HepG2 (cell line): ENCODE results near the gene PPP1R16B.

Source experiments
- CHCHD3 ChIP-seq: sonication (generic); formaldehyde crosslinking; IDR thresholded peaks from 2 replicates; pipeline ENCODE4 v1.8.0; 2022; ENCODE audit warnings: mild to moderate bottlenecking, missing genetic modification reagents, moderate library complexity
- MLX ChIP-seq: IDR thresholded peaks from 2 replicates; pipeline ENCODE4 v1.6.1; 2016
- RAD51 ChIP-seq: fragments of 450-650 bp; IDR thresholded peaks from 2 replicates; pipeline ENCODE4 v1.6.1; 2016; ENCODE audit warnings: borderline replicate concordance
- REST ChIP-seq, 2 experiments: IDR thresholded peaks; 2 replicates each; pipeline ENCODE4 v1.6.1; 2011 to 2012; ENCODE audit warnings: low read length in 2 of 2, borderline replicate concordance in 1 of 2, low read depth in 1 of 2, mild to moderate bottlenecking in 1 of 2, moderate library complexity in 1 of 2
- SNAPC5 ChIP-seq: sonication (generic); formaldehyde crosslinking; IDR thresholded peaks from 2 replicates; pipeline ENCODE4 v1.8.1; 2023; ENCODE audit warnings: mild to moderate bottlenecking, missing genetic modification reagents, borderline replicate concordance

GRCh38 chr20:38939686-38940085, 134.2 kb downstream of the PPP1R16B start:
- TF ChIP-seq SNAPC5 (CRISPR knock-in tag), result no peak
- TF ChIP-seq CHCHD3, result no peak
- no peak for TF ChIP-seq REST (IDR thresholded peaks at IDR 0.05; ENCODE audit: borderline replicate concordance in 1 of 2, low read depth in 1 of 2, low read length in 2 of 2)
- TF ChIP-seq MLX, result no peak
- no peak for TF ChIP-seq RAD51
